Measurements from ENCODE around the gene INSR.

INSR gene

GRCh38 chr19:7294558-7295212, 471 bp upstream of the INSR start:
- no peak for DNase-seq

DNA sequence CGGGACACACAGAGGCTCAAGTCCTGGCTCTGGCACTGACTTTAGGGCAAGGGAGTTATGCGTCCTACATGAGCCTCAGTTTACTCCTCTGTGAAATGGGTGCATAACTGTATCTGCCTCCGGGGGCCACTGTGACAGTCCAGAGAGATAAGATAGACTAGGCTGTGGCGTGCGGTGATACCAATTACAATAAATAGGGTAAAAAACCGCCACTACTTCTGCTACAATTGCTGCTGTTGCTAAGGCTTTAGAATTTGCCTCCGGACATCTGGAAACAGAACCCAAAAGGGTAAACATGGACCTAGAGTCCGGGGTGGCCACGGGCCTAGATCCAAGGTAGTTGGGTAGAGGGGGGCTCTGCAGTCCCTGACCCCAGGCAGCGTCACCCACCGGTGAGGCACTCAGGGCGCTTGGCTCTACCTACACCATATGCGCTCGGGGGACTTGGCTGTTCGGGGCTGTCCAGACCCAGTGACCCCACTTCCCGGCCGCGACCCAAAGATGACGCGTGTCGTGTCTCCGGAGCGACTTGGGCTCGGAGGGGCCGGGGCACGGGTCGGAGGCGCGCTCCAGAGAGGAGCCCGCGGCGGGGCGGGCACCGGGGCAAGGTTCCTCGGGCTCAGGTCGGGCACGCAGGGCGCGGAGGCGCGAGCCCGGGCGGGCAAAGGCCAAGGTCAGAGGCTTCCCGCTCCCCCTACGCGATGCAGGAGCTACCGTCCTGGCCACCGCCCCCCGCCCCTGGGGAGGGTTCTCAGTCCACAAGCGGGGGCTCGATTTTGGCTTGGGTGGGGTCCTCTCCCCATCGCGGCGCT, 1.1 kb downstream of the INSR start:
- no peak for DNase-seq

- no peak for DNase-seq
These were observed 1.8 kb downstream of the INSR start for GRCh38 chr19:7292352-7292949.

GRCh38 chr19:7288977-7289376, 5.2 kb downstream of the INSR start:
- no peak for DNase-seq

DNA sequence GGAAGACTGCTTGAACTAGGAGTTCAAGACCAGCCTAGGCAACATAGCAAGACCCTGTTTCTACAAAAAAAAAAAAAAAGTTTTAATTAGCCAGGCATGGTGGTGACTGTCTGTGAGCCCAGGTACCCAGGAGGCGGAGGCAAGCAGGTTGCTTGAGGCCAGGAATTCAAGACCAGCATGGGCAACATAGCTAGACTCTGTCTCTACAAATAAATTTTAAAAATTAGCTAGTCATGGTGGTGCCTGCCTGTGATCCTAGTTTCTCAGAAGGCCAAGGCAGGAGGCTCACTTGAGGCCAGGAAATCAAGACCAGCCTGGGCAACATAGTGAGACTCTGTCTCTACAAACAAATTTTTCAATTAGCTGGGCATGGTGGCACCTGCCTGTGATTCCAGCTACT, 6.1 kb downstream of the INSR start:
- DNase-seq, result no peak

DNA sequence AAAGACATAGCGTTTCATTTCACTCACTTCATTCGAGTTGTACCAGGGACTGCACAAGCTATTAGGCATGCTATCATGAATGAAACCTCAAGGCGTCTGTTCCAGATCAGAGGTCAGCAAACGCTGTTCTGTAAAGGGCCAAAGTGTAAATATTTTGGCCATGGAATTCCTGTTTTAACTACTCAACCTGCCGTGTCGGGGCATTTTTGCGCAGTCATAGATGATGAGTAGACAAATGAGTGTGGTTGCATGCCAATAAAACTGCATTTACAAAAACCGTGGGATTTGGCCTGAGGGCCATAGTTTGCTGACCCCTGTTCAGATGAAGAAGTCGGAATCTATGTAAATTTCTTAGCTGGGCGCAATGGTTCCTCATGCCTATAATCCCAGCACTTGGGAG, 6.5 kb downstream of the INSR start:
- DNase-seq, result no peak

DNA sequence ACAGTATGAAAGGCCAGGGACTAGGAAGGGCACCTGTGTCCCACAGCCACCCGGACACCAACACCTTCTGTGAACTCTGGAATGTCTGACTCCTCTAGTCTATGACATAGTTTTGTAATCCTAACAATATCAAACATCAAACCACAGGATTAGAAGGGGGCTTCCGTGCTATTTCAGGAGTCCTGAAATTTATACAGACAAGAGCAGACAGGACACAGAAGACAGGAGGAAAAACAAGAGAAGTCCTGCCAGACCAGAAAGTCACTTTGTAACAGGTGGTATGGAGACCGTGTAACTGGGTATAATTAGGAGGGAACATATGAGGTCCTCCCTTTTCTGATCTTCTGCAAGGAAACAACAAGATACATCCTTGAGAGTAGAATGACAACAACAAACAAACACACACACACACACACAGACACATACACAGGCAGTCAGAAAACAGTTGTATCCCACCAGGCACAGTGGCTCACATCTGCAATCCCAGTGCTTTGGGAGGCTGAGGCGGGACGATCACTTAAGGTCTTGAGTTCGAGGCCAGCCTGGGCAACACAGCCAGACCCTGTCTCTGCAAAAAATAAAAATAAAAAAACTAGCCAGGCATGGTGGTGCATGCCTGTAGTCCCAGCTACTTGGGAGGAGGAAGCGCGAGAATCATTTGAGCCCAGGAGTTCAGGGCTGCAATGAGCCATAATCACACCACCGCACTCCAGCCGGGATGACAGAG, 13.1 kb downstream of the INSR start:
- no peak for DNase-seq

DNA sequence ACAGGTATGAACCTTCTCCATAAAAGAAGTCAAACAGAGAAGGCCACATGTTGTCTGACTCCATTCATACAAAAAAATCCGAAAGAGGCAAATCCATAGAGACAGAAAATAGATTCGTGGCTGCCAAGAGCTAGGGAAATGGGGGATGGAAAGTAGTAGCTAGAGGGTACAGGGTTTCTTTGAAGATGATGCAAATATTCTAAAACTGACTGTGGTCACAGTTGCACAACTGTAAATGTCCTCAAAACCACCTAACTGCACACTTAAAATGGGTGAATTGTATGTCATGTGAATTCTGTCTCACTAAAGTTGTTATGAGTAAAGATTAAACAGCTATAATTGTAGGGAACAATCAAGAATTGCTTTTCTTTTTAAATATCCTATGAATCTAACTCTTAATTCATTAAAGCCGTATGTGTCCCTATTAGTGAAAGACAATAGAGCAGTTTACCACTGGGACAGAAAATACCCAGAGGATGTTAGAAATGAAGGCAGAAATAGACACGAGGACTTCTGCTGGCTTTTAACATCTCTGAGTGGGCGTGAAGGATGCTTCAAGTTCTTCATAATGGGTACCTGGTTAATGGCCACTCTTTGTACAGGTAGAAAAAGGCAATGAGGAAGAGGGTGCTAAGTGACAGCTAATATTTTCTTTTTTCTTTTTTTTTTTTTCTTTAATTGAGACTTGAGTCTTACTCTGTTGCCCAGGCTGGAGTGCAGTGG, 21.2 kb downstream of the INSR start:
- DNase-seq, result no peak

GRCh38 chr19:7268705-7269098, 25.5 kb downstream of the INSR start:
- DNase-seq, result no peak

GRCh38 chr19:7267792-7268704, 26.2 kb downstream of the INSR start:
- no peak for DNase-seq

- DNase-seq, result no peak
These were observed 27.4 kb downstream of the INSR start for GRCh38 chr19:7266832-7267231.

DNA sequence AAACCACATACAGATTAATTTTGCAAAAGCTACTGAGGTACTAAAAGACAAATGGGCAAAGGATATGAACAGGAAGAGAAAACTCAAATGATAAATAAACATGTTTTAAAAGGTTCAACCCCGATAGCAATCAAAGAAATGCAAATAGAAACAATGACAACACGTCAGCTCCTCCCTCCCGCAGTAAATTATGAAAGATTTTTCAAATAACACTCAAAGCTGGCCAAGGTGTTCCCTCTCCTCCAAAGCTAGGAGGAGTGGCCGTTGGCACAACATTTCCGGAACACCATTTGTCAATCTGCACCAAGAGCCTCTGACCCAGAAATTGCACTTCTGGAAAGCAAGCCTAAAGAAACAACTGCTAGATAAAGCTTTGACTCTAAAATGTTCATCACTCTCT, 28.3 kb downstream of the INSR start:
- DNase-seq, result no peak

- no peak for DNase-seq
These were observed 29.4 kb downstream of the INSR start for GRCh38 chr19:7264858-7265257.

DNA sequence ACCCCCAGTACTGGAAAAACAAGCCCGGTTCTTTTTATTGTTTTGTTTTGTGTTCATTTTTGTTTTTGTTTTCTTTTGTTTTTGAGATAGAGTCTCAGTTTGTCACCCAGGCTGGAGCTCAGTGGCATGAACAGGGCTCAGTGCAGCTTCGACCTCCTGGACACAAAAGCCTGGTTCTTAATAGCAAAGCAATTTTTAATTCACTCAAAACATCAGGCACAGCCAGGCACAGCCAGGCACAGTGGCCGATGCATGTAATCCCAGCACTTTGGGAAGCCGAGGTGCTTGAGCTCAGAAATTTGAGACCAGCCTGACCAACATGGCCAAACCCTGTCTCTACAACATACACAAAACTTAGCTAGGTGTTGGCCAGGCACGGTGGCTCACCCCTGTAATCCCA, 30.7 kb downstream of the INSR start:
- DNase-seq, result no peak

- no peak for DNase-seq
These were observed 31.1 kb downstream of the INSR start for GRCh38 chr19:7263066-7263465.

- DNase-seq, result no peak
These were observed 31.7 kb downstream of the INSR start for GRCh38 chr19:7262470-7262869.

DNA sequence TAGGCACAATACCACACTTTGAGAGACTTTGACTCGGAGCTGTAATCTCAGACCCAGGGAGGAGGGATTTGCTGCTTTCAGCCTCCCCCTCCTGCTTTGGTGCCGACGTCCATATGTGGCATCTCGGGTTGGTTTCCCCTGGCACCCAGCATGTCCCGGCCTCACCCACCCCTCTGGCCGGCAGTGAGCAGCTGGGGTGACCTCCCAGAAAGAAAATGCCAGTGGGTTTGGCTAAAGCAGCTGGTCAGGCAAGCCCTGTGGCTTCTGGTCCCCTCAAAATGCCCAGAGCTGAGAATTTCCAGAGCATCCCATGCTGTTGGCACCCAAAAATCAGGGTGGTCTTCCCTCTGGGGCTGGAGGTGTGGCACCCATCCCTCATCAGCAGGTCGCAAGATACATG, 34.1 kb downstream of the INSR start:
- DNase-seq, result no peak

DNA sequence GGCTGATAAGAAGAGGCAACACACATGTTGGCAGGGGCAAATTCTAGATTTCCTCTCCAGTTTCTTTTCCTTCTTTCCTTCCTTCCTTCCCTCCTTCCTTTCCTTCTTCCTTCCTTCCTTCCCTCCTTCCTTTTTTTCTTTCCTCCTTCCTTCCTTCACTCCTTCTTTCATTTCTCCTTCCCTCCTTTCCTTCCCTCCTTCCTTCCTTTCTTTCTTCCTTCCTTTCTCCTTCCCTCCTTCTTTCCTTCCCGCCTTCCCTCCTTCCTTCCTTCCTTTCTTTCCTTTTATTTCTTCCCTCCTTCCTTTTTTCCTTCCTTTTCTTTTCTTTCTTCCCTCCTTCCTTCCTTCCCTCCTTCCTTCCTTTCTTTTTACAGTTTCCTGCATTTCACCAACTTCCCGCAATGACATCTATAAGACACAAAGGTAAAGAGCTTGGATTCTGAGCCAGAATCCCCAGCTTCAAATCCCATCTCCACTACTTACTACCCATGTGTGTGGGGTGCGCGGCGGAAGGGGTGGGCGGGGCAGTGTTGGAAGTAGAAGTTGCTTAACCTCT, 35.3 kb downstream of the INSR start:
- no peak for DNase-seq

DNA sequence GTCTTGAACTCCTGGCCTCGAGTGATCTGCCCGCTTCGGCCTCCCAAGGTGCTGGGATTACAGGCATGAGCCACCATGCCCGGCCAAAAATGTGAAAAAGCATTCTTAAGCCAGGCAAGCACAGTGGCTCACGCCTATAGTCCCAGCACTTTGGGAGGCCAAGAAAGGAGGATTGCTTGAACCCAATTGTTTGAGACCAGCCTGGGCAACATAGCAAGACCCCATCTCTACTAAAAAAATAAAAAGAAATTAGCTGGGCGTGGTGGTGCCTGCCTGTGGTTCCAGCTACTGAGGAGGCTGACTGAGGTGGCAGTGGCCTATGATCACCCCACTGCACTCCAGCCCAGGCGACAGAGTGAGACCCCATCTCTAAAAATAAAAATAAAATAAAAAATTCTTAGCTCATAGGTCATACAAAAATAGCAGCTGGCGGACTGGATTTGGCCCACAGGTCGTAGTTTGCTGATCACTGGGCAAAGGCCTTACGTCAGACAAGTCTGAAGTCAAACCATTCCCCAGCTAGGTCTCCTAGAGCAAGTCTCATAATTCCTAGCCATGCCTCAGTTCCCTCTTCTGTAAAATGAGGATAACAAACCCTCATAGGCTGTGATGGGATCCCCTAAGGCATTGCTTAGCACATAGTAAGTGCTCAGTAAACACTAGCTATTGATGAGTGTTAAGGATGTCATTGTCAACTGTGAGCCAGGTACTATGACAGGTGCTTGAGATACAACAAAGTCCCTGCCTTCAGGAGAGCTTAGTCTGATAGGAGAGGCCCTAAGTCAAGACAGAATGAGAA, 36.0 kb downstream of the INSR start:
- no peak for DNase-seq

All from stimulated activated CD4-positive, alpha-beta T cell treated with anti-CD3 and anti-CD28 coated beads, Interleukin-4, amount 100 ng/mL, for 4 hours (primary cell).